Adipocyte (in vitro differentiated cells): ENCODE results near the gene TRPM2.
"Not testable (repeated sequence)": the region's sequence is repeated elsewhere in the genome, so short reads cannot be mapped to it uniquely, and the experiment has no call there.

Experiments
- DNase-seq: peaks from one replicate; pipeline ENCODE4 v3.0.0-alpha.2; 2015; ENCODE audit warnings: low read depth
- H3K27me3 ChIP-seq: replicated peaks from 2 replicates; pipeline ENCODE4 v1.7.0; 2013; ENCODE audit warnings: mild to moderate bottlenecking, low read length, moderate library complexity; ENCODE audit not compliant: control insufficient read depth, insufficient read depth
- H3K36me3 ChIP-seq: 2 replicates; pipeline ENCODE4 v1.7.0; 2013; ENCODE audit warnings: low read length, mild to moderate bottlenecking, moderate library complexity; ENCODE audit not compliant: control insufficient read depth, insufficient read depth, severe bottlenecking
- H3K4me1 ChIP-seq: 2 replicates; pipeline ENCODE4 v1.7.0; 2013; ENCODE audit warnings: mild to moderate bottlenecking, low read length, moderate library complexity; ENCODE audit not compliant: control insufficient read depth, insufficient read depth
- H3K4me3 ChIP-seq: 2 replicates; pipeline ENCODE4 v1.7.0; 2013; ENCODE audit warnings: mild to moderate bottlenecking, low read length, moderate library complexity
- H3K9ac ChIP-seq: 2 replicates; pipeline ENCODE4 v1.7.0; 2013; ENCODE audit warnings: mild to moderate bottlenecking, low read length, moderate library complexity
- H3K9me3 ChIP-seq: 2 replicates; pipeline ENCODE4 v1.7.0; 2013; ENCODE audit warnings: mild to moderate bottlenecking, low read length, moderate library complexity; ENCODE audit not compliant: control insufficient read depth

Gene TRPM2

DNA sequence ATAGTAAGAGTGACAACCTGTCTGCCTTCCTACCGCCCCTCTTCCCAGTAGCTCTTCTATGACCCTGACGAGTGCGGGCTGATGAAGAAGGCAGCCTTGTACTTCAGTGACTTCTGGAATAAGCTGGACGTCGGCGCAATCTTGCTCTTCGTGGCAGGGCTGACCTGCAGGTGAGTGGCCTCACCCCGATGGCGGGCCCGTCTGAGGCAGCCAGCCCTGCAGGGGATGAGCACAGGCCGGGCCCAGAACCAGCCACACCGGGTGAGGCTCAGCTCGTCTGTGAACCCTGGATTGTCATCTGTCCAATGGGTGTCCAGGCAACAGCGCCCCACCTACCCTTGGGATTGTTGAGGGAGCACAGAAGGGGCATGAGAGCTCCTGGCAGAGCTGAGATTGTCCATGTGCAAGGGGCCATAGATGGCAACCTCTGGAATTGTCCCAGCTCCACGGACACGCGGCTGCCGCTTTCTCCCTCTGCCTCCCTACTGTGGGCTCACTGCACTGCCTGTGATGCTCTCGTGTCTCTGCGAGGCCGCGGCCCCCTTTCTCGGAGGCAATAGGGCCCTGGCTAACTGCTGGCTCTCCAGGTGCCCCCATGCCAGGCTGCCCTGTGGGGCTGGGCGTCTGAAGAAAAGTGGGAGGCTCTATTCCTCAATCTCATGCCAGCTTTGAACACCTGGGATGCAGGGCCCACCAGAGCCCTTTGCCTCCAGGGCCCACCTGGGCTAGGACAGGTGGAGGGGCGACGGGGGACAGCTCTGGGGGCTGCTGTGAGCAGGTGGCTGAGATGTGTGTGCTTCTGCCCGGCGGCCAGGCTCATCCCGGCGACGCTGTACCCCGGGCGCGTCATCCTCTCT is 51.9 kb downstream of the TRPM2 start:
- Histone ChIP-seq H3K9ac (no peak overlapping the region), H3K36me3 (no peaks in the 10 kb centered on the region), H3K4me3 (no peak overlapping the region), H3K4me1 (no peaks in the 10 kb centered on the region), H3K9me3 (no peaks in the 10 kb centered on the region), H3K27me3 (no peaks in the 10 kb centered on the region)
- DNase-seq, result no peak

DNA sequence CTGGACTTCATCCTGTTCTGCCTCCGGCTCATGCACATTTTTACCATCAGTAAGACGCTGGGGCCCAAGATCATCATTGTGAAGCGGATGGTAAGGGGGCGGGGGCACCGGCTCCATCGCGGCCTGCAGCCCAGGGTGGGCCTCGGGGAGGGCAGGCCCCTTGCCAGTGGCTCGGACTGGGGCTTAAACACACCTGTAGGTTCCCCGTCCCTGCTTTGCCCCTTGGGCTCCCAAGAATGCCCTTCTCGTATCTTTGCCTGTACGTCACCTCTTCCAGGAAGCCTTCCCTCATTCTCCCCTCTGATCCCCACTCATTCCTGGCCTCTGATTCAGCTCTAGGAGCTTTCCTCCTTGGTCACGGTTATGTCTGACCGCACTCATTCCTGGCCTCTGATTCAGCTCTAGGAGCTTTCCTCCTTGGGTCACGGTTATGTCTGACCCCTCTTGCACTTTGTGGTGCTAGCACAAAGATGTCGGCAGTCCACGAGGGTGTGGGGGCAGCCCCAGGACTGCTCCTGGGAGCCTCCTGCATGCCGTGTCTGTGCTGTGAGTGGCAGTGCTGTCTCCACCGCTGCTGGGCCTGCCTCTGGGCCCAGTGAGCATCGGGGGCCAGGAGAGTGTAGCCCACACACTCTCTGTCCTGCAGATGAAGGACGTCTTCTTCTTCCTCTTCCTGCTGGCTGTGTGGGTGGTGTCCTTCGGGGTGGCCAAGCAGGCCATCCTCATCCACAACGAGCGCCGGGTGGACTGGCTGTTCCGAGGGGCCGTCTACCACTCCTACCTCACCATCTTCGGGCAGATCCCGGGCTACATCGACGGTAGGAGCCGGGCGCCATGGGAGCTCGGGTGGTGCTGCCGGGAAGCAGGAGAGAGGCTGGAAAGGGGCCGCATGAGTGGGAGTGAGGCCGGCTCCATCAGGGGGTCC is 52.8 kb downstream of the TRPM2 start:
- Histone ChIP-seq H3K4me3 (no peak overlapping the region), H3K9ac (no peak overlapping the region), H3K4me1 (no peaks in the 10 kb centered on the region), H3K36me3 (no peaks in the 10 kb centered on the region), H3K27me3 (no peaks in the 10 kb centered on the region), H3K9me3 (no peaks in the 10 kb centered on the region)
- DNase-seq, result no peak

DNA sequence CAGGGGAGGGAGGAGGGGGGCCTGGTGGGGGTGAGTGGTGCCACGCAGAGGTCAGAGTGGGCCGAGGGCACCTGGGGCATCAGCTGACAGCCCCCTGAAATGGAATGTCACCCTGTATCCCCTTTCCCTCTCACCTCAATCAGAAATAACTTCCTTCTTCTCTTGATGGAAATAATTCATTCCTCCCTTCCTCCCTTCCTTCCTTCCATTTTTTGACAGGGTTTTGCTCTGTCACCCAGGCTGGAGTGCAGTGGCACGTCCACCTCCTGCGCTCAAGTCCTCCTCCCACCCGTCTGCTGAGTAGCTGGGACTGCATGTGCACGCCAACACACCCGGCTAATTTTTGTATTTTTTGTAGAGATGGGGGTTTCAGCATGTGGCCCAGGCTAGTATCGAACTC is 53.5 kb downstream of the TRPM2 start:
- Histone ChIP-seq H3K9ac (no peak overlapping the region), H3K36me3 (no peaks in the 10 kb centered on the region), H3K4me1 (no peaks in the 10 kb centered on the region), H3K4me3 (no peak overlapping the region), H3K9me3 (peaks cover under 1% of the 10 kb centered on the region), H3K27me3 (no peaks in the 10 kb centered on the region)
- no peak for DNase-seq

DNA sequence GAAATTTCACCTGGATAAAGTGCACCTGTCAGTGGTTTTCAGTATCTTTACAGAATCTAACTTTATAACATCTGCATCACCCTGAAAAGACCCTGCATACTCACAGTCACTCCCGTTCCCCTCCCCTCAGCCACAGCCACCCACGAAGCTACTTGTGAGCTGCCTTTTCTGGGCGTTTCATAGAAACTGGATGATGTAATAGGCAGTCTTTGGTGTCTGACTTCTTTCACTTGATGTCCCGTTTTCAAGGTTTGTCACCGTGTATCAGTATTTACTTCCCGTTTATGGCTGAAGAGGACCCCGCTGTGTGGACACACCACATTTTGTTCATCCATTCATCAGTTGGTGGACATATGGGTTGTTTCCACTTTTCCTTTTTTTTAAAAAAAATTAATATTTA is 54.1 kb downstream of the TRPM2 start:
- Histone ChIP-seq H3K4me3 (no peak overlapping the region), H3K9ac (no peak overlapping the region), H3K9me3 (peaks cover 6% of the 10 kb centered on the region)

DNA sequence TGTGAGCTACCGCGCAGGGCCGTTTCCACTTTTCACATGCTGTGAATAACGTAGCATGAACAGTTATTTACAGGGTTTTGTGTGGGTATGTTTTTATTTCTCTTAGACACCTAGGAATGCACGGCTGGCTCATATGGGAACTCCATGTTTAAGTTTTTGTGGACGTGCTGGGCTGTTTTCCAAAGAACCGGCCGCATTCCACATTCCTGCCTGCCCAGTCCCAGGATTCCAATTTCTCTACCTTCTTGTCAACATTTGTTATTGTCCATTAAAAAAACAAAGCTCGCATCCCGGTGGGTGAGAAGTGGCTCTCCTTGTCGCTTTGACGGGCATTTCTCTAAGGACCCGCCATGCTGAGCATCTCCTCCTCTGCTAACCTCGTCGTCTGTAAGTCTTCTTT is 54.8 kb downstream of the TRPM2 start:
- Histone ChIP-seq H3K36me3 (no peaks in the 10 kb centered on the region), H3K4me1 (no peaks in the 10 kb centered on the region), H3K9ac (no peak overlapping the region), H3K9me3 (peaks cover 8% of the 10 kb centered on the region), H3K27me3 (no peaks in the 10 kb centered on the region), H3K4me3 (no peak overlapping the region)
- no peak for DNase-seq

More for the DNA sequence above, 54.1 kb downstream of the TRPM2 start:
- Histone ChIP-seq H3K4me1 (no peaks in the 10 kb centered on the region), H3K36me3 (no peaks in the 10 kb centered on the region), H3K27me3 (no peaks in the 10 kb centered on the region)
- DNase-seq, result no peak

DNA sequence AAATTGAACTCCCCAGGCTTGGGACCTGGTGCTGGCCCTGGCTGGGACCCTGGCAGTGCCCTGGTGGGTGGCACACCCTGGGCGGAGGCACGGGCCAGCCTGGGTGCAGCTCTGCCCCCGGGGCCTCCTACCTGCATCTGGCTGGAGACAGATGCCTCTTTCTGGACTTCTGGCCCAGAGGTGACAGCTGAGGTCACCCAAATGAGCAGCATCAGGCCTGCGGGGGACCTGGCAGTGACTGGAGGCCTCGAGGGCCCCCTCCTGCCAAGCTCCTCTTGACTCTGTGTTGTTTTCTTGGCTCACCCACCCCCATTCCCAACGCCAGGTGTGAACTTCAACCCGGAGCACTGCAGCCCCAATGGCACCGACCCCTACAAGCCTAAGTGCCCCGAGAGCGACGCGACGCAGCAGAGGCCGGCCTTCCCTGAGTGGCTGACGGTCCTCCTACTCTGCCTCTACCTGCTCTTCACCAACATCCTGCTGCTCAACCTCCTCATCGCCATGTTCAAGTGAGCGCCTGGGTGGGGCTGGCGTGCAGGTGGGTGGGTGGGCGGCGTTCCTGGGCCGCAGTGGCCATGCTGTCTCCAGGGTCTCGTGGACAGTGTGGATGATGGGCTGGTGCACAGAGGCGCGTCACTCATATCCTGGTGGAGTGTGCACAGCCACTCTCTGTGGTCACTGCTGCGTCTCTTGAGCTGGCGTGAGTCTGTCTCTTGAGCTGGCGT is 60.3 kb downstream of the TRPM2 start:
- no peaks in the 10 kb centered on the region for H3K36me3 ChIP-seq
- no peaks in the 10 kb centered on the region for H3K4me1 ChIP-seq
- DNase-seq, result no peak
- H3K9ac ChIP-seq, result no peak overlapping the region
- H3K4me3 ChIP-seq, result no peak overlapping the region
- H3K27me3 ChIP-seq, result peaks cover 17% of the 10 kb centered on the region
- peaks cover 8% of the 10 kb centered on the region for H3K9me3 ChIP-seq

DNA sequence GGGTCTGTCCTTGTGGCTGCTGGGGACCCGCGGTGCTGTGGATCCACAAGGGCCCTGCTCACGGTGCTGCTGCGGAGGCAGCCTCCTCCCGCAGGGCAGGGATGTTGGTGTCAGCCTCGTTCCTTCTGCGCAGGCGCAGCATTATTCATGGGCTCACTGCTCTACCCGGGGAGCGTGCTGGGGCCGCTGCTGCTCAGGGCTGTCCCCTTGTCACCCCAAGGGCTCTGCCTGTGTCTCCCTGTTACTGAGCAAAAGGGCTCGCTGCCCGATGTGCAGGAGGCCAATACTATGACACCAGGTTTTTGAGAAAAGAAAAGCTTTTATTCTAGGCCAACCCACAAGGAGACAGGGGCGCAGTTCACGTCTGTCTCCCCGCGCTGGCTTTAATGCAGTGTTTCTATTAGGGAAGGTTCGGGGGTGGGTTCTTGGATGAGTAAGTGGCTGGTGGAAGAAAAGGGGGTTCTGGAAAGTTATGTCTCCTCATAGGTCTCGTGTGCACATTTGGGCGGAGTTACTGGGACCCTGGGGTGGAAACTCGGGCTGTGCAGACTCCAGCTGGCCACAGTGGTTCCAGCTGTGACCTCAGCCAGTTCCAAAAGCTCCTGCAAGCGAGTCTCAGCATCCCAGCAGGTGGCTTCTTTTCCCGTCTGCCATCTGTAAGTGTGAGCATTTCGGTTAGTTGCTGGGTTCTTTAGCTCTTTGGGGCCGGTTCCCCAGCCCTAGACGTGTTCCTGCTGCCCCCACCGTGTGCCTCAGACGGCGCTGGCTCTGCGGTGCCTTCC is 61.1 kb downstream of the TRPM2 start:
- Histone ChIP-seq H3K4me3 (no peak overlapping the region), H3K36me3 (no peaks in the 10 kb centered on the region)
- DNase-seq, result no peak

DNA sequence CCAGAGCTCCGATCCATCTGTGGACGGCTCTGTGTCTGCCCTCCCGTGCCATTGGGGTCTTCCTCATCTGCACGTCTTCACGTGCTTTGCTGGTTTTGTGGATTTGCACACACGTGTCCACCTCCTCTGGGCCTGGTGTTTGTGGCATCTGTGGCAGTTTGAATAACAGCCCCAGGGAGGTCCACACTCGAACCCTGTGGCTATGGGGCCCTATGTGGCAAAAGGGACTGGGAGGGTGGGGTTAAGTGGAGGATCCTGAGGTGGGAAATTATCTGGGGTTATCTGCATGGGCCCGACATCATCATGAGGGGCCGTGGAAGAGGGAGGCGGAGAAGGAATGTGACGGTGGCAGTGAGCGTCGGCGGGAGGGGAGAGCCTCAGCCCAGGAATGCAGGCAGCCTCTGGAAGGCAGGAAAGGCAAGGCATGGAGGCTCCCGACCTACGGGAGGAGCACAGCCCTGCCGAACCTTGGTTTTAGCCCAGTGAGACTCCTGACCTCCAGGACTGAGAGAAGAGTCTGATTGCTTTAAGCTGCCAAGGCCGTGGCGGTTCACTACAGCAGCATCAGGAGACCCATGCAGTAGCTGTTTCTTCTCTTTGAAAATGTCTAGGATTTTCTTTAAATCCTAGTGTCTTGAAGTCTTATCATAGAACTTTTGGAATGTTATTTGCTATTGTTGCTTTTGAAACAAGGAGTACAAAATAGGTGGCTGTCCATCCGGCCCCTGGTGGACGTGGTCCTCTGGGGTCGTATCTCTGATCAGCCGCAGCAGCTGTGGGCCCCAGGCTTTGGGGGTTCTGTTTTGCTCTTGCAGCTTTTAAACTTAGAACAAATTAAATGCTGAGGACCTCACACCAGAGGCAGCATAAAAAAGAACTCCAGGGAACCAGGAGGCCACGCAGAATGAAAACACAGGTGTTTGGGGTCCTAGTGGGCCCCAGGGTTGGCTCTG is 61.9 kb downstream of the TRPM2 start:
- H3K4me3 ChIP-seq, result no peak overlapping the region
- H3K27me3 ChIP-seq, result peaks cover 17% of the 10 kb centered on the region
- no peaks in the 10 kb centered on the region for H3K4me1 ChIP-seq
- H3K9ac ChIP-seq, result no peak overlapping the region
- peaks cover 8% of the 10 kb centered on the region for H3K9me3 ChIP-seq
- H3K36me3 ChIP-seq, result no peaks in the 10 kb centered on the region
- no peak for DNase-seq

More for the DNA sequence above, 61.1 kb downstream of the TRPM2 start:
- Histone ChIP-seq H3K27me3 (peaks cover 17% of the 10 kb centered on the region), H3K9ac (no peak overlapping the region), H3K9me3 (peaks cover 8% of the 10 kb centered on the region), H3K4me1 (no peaks in the 10 kb centered on the region)

DNA sequence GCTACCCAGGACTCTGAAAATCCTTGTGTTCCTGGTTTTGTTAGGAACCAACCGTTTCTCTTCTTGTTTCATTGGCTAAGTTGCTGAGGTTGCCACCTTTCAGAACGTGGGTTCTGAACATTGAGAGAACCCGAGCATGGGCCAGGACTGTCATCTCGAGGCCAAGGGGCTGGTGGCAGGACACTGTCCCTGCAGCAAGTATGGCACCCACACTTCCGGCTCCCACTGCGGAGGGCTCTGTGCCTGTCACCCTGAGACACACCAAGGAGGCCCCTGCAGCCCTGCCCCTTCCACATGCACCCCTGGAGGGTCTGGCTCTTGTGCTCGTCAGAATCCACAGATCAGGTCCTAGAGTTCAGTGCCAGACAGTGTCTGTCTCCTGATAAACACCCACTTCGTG is 62.8 kb downstream of the TRPM2 start:
- H3K9me3 ChIP-seq, result peaks cover 8% of the 10 kb centered on the region
- no peaks in the 10 kb centered on the region for H3K4me1 ChIP-seq
- no peaks in the 10 kb centered on the region for H3K36me3 ChIP-seq
- H3K9ac ChIP-seq, result no peak overlapping the region
- H3K4me3 ChIP-seq, result no peak overlapping the region
- H3K27me3 ChIP-seq, result peaks cover 17% of the 10 kb centered on the region
- no peak for DNase-seq

DNA sequence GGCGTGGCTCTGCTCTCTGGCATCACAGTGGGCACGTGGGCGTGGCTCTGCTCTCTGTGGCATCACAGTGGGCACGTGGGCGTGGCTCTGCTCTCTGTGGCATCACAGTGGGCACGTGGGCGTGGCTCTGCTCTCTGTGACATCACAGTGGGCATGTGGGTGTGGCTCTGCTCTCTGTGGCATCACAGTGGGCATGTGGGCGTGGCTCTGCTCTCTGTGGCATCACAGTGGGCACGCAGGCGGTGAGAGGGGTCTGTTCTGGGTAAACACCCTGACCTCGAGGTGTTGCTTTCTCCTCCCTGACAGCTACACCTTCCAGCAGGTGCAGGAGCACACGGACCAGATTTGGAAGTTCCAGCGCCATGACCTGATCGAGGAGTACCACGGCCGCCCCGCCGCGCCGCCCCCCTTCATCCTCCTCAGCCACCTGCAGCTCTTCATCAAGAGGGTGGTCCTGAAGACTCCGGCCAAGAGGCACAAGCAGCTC is 64.2 kb downstream of the TRPM2 start:
- DNase-seq, H3K4me3 ChIP-seq: not testable (repeated sequence)

More for the DNA sequence above, 64.2 kb downstream of the TRPM2 start:
- not testable (repeated sequence) for H3K4me1 ChIP-seq, H3K9ac ChIP-seq, H3K9me3 ChIP-seq, H3K36me3 ChIP-seq
- H3K27me3 ChIP-seq, result peaks cover 21% of the 10 kb centered on the region
